ENCODE measurements around the gene SLC46A2. TPM values are rescaled to one million over a fixed set of nuclear protein-coding genes. Genes with fewer than 3 reads are reported as not detected.

The SLC46A2 gene
- polyA plus RNA-seq, 1 donor from 2014 or later = not detected

DNA sequence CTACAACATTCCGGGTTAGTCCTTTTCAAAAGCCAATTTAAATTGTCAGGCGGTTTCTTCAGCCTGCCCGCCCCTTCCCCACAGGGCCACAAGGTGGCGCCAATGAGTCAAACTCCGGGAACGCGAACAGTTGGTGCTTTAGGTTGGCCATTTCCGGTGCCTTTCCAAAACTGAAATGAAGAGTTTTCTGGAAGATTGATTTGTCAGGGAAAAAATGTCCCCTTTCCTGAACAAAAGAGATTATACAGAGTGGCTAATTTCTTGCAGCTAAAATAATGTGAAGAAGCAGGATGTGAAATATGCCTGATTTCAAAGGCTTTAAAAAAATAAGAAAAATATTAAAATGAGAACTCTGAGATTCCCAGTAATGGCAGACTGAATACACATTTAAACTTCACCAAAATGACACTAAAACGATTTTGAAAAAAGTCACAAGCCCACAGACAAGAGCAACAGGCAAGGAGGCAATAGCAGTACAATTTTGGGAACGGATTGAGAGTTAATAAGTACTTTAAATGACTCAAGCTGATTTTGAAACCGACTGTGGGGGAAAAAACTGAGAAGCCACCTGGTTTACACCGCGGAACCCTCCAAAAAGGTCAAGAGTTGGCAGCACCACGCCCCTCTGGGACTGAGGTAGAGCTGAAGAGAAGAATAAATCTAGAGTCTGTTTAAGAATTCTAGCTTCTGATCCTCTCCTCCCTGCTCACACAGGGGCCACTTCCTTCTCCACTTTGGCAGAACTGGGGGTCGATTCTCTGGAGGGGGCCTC is 45.7 kb downstream of the SLC46A2 start:
- Histone ChIP-seq H3K36me3 (ENCODE audit: insufficient read depth, low read length) (peaks cover under 1% of the 10 kb centered on the region), H3K79me2 (replicated peaks; ENCODE audit: insufficient read depth, low read length) (no peaks in the 10 kb centered on the region), H3K4me2 (ENCODE audit: low read length) (no peak overlapping the region), H3K4me3 (ENCODE audit: low read length) (no peak overlapping the region), H3K27me3 (ENCODE audit: insufficient read depth, low read depth, low read length) (no peaks in the 10 kb centered on the region), H3K9me2 (ENCODE audit: insufficient read depth, low read length) (no peaks in the 10 kb centered on the region), H3K9ac (ENCODE audit: low read length) (no peak overlapping the region), H3K9me3 (ENCODE audit: low read length) (no peaks in the 10 kb centered on the region), H2AFZ (ENCODE audit: low read depth, low read length) (no peak overlapping the region), H4K20me1 (ENCODE audit: insufficient read depth) (no peaks in the 10 kb centered on the region), H3F3A (ENCODE audit: insufficient read depth, low read length, poor library complexity, severe bottlenecking) (no peaks in the 10 kb centered on the region), H3K27ac (ENCODE audit: low read length) (no peak overlapping the region)
- peak; percentile 61 for TF ChIP-seq SMC3 (conservative IDR thresholded peaks at IDR 0.05; ENCODE audit: poor library complexity)
- peak; percentile 54 for TF ChIP-seq RAD21 (conservative IDR thresholded peaks at IDR 0.05)
- TF ChIP-seq, protein P1, sequence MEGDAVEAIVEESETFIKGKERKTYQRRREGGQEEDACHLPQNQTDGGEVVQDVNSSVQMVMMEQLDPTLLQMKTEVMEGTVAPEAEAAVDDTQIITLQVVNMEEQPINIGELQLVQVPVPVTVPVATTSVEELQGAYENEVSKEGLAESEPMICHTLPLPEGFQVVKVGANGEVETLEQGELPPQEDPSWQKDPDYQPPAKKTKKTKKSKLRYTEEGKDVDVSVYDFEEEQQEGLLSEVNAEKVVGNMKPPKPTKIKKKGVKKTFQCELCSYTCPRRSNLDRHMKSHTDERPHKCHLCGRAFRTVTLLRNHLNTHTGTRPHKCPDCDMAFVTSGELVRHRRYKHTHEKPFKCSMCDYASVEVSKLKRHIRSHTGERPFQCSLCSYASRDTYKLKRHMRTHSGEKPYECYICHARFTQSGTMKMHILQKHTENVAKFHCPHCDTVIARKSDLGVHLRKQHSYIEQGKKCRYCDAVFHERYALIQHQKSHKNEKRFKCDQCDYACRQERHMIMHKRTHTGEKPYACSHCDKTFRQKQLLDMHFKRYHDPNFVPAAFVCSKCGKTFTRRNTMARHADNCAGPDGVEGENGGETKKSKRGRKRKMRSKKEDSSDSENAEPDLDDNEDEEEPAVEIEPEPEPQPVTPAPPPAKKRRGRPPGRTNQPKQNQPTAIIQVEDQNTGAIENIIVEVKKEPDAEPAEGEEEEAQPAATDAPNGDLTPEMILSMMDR (IDR thresholded peaks at IDR 0.05; ENCODE audit: poor library complexity, severe bottlenecking) = peak; percentile 75
- no peak for TF ChIP-seq POLR2AphosphoS5 (IDR thresholded peaks at IDR 0.05)
- TF ChIP-seq, protein P2, sequence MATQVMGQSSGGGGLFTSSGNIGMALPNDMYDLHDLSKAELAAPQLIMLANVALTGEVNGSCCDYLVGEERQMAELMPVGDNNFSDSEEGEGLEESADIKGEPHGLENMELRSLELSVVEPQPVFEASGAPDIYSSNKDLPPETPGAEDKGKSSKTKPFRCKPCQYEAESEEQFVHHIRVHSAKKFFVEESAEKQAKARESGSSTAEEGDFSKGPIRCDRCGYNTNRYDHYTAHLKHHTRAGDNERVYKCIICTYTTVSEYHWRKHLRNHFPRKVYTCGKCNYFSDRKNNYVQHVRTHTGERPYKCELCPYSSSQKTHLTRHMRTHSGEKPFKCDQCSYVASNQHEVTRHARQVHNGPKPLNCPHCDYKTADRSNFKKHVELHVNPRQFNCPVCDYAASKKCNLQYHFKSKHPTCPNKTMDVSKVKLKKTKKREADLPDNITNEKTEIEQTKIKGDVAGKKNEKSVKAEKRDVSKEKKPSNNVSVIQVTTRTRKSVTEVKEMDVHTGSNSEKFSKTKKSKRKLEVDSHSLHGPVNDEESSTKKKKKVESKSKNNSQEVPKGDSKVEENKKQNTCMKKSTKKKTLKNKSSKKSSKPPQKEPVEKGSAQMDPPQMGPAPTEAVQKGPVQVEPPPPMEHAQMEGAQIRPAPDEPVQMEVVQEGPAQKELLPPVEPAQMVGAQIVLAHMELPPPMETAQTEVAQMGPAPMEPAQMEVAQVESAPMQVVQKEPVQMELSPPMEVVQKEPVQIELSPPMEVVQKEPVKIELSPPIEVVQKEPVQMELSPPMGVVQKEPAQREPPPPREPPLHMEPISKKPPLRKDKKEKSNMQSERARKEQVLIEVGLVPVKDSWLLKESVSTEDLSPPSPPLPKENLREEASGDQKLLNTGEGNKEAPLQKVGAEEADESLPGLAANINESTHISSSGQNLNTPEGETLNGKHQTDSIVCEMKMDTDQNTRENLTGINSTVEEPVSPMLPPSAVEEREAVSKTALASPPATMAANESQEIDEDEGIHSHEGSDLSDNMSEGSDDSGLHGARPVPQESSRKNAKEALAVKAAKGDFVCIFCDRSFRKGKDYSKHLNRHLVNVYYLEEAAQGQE (IDR thresholded peaks at IDR 0.05; ENCODE audit: borderline replicate concordance) = no peak
- TF ChIP-seq EZH2 (IDR thresholded peaks at IDR 0.05; ENCODE audit: borderline replicate concordance, insufficient read depth, low read length, poor library complexity, severe bottlenecking) = no peak
- TF ChIP-seq MXI1 (conservative IDR thresholded peaks at IDR 0.05; ENCODE audit: poor library complexity, severe bottlenecking) = no peak
- TF ChIP-seq EP300 (conservative IDR thresholded peaks at IDR 0.05; ENCODE audit: poor library complexity, severe bottlenecking) = no peak
- TF ChIP-seq TAF1 (IDR thresholded peaks at IDR 0.05; ENCODE audit: low read depth) = no peak

DNA sequence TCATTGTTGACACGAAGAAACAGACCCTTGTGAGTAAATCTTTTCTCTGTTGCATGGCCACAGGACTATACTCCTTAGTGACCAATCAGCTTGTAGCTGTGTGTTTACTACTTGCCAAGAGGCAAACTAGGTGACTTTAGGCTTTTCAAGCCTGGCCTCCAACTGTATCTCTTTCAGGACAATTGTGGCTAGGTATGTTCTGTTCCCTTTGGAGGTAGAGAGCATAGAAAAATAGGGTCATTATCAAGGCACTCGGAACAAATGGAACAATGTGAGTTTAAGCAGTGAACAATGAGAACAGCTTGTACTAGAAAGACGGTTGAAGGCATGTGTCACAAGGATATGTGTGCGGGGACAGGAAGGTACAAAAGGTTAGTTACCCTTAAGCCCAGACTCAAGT is 48.1 kb downstream of the SLC46A2 start:
- H3K27me3 ChIP-seq (ENCODE audit: insufficient read depth, low read depth, low read length) = no peaks in the 10 kb centered on the region
- H4K20me1 ChIP-seq (ENCODE audit: insufficient read depth) = no peaks in the 10 kb centered on the region
- no peak overlapping the region for H3K27ac ChIP-seq (ENCODE audit: low read length)
- no peaks in the 10 kb centered on the region for H3F3A ChIP-seq (ENCODE audit: insufficient read depth, low read length, poor library complexity, severe bottlenecking)
- no peak overlapping the region for H3K4me3 ChIP-seq (ENCODE audit: low read length)
- no peak overlapping the region for H3K4me2 ChIP-seq (ENCODE audit: low read length)
- H2AFZ ChIP-seq (ENCODE audit: low read depth, low read length) = no peak overlapping the region
- no peaks in the 10 kb centered on the region for H3K79me2 ChIP-seq (replicated peaks; ENCODE audit: insufficient read depth, low read length)
- no peaks in the 10 kb centered on the region for H3K9me2 ChIP-seq (ENCODE audit: insufficient read depth, low read length)
- H3K9me3 ChIP-seq (ENCODE audit: low read length) = no peaks in the 10 kb centered on the region
- TF ChIP-seq EZH2 (IDR thresholded peaks at IDR 0.05; ENCODE audit: borderline replicate concordance, insufficient read depth, low read length, poor library complexity, severe bottlenecking) = no peak
- no peak for TF ChIP-seq TAF1 (IDR thresholded peaks at IDR 0.05; ENCODE audit: low read depth)
- H3K9ac ChIP-seq (ENCODE audit: low read length) = no peak overlapping the region
- peaks cover 16% of the 10 kb centered on the region for H3K36me3 ChIP-seq (ENCODE audit: insufficient read depth, low read length)

All from neural cell (in vitro differentiated cells).